RWPE2 (cell line): ENCODE data around the gene ZNF92.
A peak's percentile ranks its signal among the peaks of the same experiment; 100 is the strongest.

Experiments used
- ATAC-seq: fragments of 200-7000 bp; cut with Tn5 transposase; 3 replicates; pipeline ENCODE4 v1.9.1; 2021; ENCODE audit warnings: low read depth
- DNase-seq: peaks from one replicate; pipeline ENCODE4 v3.0.0-alpha.2; 2020; ENCODE audit warnings: low spot score
- H3K27ac ChIP-seq: fragments of 450-650 bp; 2 replicates; pipeline ENCODE4 v1.5.1; 2017; ENCODE audit warnings: mild to moderate bottlenecking; ENCODE audit not compliant: poor library complexity, severe bottlenecking
- H3K27me3 ChIP-seq: fragments of 250-450 bp; sonication (Bioruptor Pico); 2 replicates; pipeline ENCODE4 v1.5.1; 2021; ENCODE audit warnings: mild to moderate bottlenecking, moderate library complexity; ENCODE audit not compliant: insufficient read depth, poor library complexity, severe bottlenecking
- H3K36me3 ChIP-seq: fragments of 250-450 bp; sonication (Bioruptor Pico); 2 replicates; pipeline ENCODE4 v1.5.1; 2020; ENCODE audit warnings: low read depth, mild to moderate bottlenecking, moderate library complexity
- H3K4me1 ChIP-seq: fragments of 250-450 bp; sonication (Bioruptor Pico); 2 replicates; pipeline ENCODE4 v1.5.1; 2021; ENCODE audit warnings: mild to moderate bottlenecking, moderate library complexity; ENCODE audit not compliant: insufficient read depth, poor library complexity, severe bottlenecking
- H3K4me3 ChIP-seq: fragments of 250-450 bp; sonication (Bioruptor Pico); 2 replicates; pipeline ENCODE4 v1.5.1; 2021; ENCODE audit warnings: mild to moderate bottlenecking, moderate library complexity; ENCODE audit not compliant: severe bottlenecking
- H3K9me3 ChIP-seq: fragments of 250-450 bp; sonication (Bioruptor Pico); 2 replicates; pipeline ENCODE4 v1.5.1; 2021; ENCODE audit warnings: mild to moderate bottlenecking, moderate library complexity; ENCODE audit not compliant: severe bottlenecking
- TF ChIP-seq, protein P1 (sequence below): fragments of 450-650 bp; IDR thresholded peaks from one replicate; pipeline ENCODE4 v1.5.1; 2017; ENCODE audit warnings: mild to moderate bottlenecking, moderate library complexity; ENCODE audit not compliant: poor library complexity, severe bottlenecking

Gene ZNF92

DNA sequence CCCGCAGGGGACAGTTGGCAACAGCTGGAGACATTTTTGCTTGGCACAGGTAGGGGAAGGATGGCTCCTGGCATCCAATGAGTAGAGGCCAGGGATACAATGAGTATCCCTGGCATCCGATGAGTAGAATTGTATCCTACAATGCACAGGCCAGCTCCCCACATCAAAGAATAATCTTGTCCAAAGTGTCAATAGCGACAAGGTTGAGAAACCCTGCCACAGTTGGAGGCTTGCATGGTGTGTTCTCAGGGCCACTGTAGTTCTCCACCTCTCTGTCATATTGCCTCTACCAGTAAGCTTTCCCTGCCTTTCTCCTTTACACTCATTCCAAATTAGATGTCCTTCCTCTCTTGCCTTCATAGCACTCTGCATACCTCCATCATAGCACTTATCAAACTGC is 60.7 kb downstream of the ZNF92 start:
- H3K4me1 ChIP-seq: peaks cover 12% of the 10 kb centered on the region
- no peak overlapping the region for H3K4me3 ChIP-seq
- no peak for DNase-seq
- H3K9me3 ChIP-seq: no peaks in the 10 kb centered on the region
- no peaks in the 10 kb centered on the region for H3K27me3 ChIP-seq
- no peaks in the 10 kb centered on the region for H3K36me3 ChIP-seq
- ATAC-seq: no peak
- TF ChIP-seq, protein P1, sequence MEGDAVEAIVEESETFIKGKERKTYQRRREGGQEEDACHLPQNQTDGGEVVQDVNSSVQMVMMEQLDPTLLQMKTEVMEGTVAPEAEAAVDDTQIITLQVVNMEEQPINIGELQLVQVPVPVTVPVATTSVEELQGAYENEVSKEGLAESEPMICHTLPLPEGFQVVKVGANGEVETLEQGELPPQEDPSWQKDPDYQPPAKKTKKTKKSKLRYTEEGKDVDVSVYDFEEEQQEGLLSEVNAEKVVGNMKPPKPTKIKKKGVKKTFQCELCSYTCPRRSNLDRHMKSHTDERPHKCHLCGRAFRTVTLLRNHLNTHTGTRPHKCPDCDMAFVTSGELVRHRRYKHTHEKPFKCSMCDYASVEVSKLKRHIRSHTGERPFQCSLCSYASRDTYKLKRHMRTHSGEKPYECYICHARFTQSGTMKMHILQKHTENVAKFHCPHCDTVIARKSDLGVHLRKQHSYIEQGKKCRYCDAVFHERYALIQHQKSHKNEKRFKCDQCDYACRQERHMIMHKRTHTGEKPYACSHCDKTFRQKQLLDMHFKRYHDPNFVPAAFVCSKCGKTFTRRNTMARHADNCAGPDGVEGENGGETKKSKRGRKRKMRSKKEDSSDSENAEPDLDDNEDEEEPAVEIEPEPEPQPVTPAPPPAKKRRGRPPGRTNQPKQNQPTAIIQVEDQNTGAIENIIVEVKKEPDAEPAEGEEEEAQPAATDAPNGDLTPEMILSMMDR: no peak
- H3K27ac ChIP-seq: no peak overlapping the region

GRCh38 chr7:65436163-65436562 is 62.5 kb downstream of the ZNF92 start:
- Histone ChIP-seq H3K4me3 (no peak overlapping the region), H3K27me3 (no peaks in the 10 kb centered on the region), H3K36me3 (no peaks in the 10 kb centered on the region), H3K4me1 (peaks cover 29% of the 10 kb centered on the region), H3K9me3 (no peaks in the 10 kb centered on the region), H3K27ac (no peak overlapping the region)
- TF ChIP-seq, protein P1: no peak
- DNase-seq (no peak), ATAC-seq (no peak)

- Histone ChIP-seq H3K36me3 (no peaks in the 10 kb centered on the region), H3K4me3 (no peak overlapping the region), H3K27me3 (no peaks in the 10 kb centered on the region), H3K27ac (peak overlapping the region; percentile 23), H3K9me3 (no peaks in the 10 kb centered on the region), H3K4me1 (peaks cover 32% of the 10 kb centered on the region)
- no peak for DNase-seq
- TF ChIP-seq, protein P1: no peak
- ATAC-seq: peak; percentile 94
These were observed 64.9 kb downstream of the ZNF92 start for GRCh38 chr7:65438598-65438997.

DNA sequence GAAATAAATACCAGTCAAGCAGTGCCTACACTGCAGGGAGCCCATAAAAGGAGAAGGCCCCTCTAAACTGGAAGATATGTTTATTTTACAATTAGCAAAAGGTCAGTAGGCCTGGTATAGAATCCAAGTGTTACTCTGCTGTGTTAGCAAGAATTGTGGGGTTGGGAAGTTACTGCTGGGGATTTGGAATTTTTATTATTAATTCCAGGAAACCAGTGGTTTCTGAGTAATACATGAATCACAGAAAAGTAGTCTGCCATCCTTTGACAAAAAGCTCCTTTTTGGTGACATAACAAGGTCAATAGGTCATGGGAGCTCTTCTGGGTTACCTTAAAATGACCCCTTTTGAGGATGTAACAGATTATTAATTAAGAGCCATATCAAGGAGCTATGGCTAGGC is 67.4 kb downstream of the ZNF92 start:
- H3K4me1 ChIP-seq: peaks cover 32% of the 10 kb centered on the region
- no peaks in the 10 kb centered on the region for H3K27me3 ChIP-seq
- H3K4me3 ChIP-seq: no peak overlapping the region
- H3K9me3 ChIP-seq: no peaks in the 10 kb centered on the region
- no peaks in the 10 kb centered on the region for H3K36me3 ChIP-seq
- DNase-seq (no peak), ATAC-seq (peak; percentile 73)
- peak overlapping the region; percentile 53 for H3K27ac ChIP-seq
- TF ChIP-seq, protein P1: no peak

DNA sequence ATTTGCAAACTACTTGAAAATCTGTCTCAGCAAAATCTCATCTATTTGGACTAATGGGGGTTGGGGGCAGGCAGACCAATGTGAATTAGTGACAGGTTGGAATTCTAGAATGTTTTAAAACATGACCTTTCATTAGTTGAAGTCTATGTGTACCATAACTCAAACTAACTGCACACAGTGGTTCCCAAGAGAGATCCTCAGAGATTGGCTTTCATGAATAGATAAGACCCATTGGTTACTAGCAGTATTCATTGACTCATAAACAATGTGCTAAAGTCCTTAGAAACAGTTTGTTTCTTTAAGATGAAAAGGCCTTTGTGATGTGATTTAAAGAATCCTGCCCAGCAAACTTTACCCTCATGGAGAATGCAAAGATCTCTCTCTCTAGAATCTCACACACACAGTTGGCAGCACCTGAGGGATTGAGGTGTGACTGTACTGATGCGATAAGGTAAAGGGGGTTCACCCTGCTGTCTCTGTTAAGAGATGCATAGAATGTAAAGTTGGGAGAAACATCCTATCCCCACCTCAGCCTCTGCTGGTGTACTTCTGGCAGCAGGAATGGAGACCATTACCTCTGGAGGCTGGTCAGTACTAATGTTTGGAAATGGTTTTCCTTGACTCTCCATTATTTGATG is 70.7 kb downstream of the ZNF92 start:
- TF ChIP-seq, protein P1: no peak
- no peak for ATAC-seq
- no peak for DNase-seq

More for the DNA sequence above, 70.7 kb downstream of the ZNF92 start:
- Histone ChIP-seq H3K4me3 (no peak overlapping the region), H3K4me1 (peaks cover 26% of the 10 kb centered on the region), H3K9me3 (no peaks in the 10 kb centered on the region), H3K36me3 (no peaks in the 10 kb centered on the region), H3K27ac (no peak overlapping the region), H3K27me3 (no peaks in the 10 kb centered on the region)
